ENCODE results near the gene ILKAP. TPM values are rescaled to one million over a fixed set of nuclear protein-coding genes. Genes with fewer than 3 reads are reported as not detected.

The ILKAP gene
- total RNA-seq, 3 donors from 2014 or later = 31.4 to 43.9 (median 38.3) TPM

GRCh38 chr2:238140721-238141540 lies 62.6 kb downstream of the ILKAP start:
- Histone ChIP-seq H3K27me3 (no peaks in the 10 kb centered on the region), H3K9me3 (no peaks in the 10 kb centered on the region), H3K4me3 (no peak overlapping the region), H3K27ac (no peak overlapping the region), H3K36me3 (no peaks in the 10 kb centered on the region), H3K4me1 (no peaks in the 10 kb centered on the region)
- intact Hi-C loops (cut with DNase I; ENCODE audit: low total_unique reads) = no loop called here
- TF ChIP-seq POLR2AphosphoS5 (IDR thresholded peaks at IDR 0.05) = no peak
- TF ChIP-seq CTCF (IDR thresholded peaks at IDR 0.05) = no peak
- TF ChIP-seq POLR2A (IDR thresholded peaks at IDR 0.05) = no peak
- DNase-seq (ENCODE audit: low spot score in 2 of 2) = no peak

- no peaks in the 10 kb centered on the region for H3K4me1 ChIP-seq
- H3K36me3 ChIP-seq = no peaks in the 10 kb centered on the region
- H3K4me3 ChIP-seq = no peak overlapping the region
- intact Hi-C loops (cut with DNase I; ENCODE audit: low total_unique reads) = no loop called here
- no peaks in the 10 kb centered on the region for H3K9me3 ChIP-seq
- no peak overlapping the region for H3K27ac ChIP-seq
- DNase-seq (ENCODE audit: low spot score in 2 of 2) = no peak
- TF ChIP-seq CTCF (IDR thresholded peaks at IDR 0.05) = no peak
- TF ChIP-seq POLR2A (IDR thresholded peaks at IDR 0.05) = no peak
- TF ChIP-seq POLR2AphosphoS5 (IDR thresholded peaks at IDR 0.05) = no peak
- no peaks in the 10 kb centered on the region for H3K27me3 ChIP-seq
Measured at GRCh38 chr2:238140040-238140439, 63.5 kb downstream of the ILKAP start.

GRCh38 chr2:238139196-238140039 lies 64.1 kb downstream of the ILKAP start:
- Histone ChIP-seq H3K4me3 (peak overlapping the region; percentile 6 to 23 (median 7)), H3K27ac (no peak overlapping the region), H3K27me3 (no peaks in the 10 kb centered on the region), H3K4me1 (no peaks in the 10 kb centered on the region), H3K9me3 (no peaks in the 10 kb centered on the region), H3K36me3 (no peaks in the 10 kb centered on the region)
- intact Hi-C loops (cut with DNase I; ENCODE audit: low total_unique reads) = no loop called here
- TF ChIP-seq POLR2A (IDR thresholded peaks at IDR 0.05) (no peak), CTCF (IDR thresholded peaks at IDR 0.05) (no peak), POLR2AphosphoS5 (IDR thresholded peaks at IDR 0.05) (no peak)
- no peak for DNase-seq (ENCODE audit: low spot score in 2 of 2)

GRCh38 chr2:238138331-238139195 lies 64.9 kb downstream of the ILKAP start, which contains the start of gene KLHL30:
Gene KLHL30 (plus strand): TSS chr2:238138668. CDS start chr2:238140755, 2,087 bp downstream.
- no peaks in the 10 kb centered on the region for H3K36me3 ChIP-seq
- H3K27me3 ChIP-seq = no peaks in the 10 kb centered on the region
- no peak for DNase-seq (ENCODE audit: low spot score in 2 of 2)
- H3K9me3 ChIP-seq = no peaks in the 10 kb centered on the region
- TF ChIP-seq POLR2AphosphoS5 (IDR thresholded peaks at IDR 0.05) (no peak), CTCF (IDR thresholded peaks at IDR 0.05) (no peak), POLR2A (IDR thresholded peaks at IDR 0.05) (no peak)
- intact Hi-C loops (cut with DNase I; ENCODE audit: low total_unique reads) = no loop called here
- no peaks in the 10 kb centered on the region for H3K4me1 ChIP-seq
- peak within 1 kb of the TSS in 1 of 2 donors; percentile 19 for H3K27ac ChIP-seq
- peak within 1 kb of the TSS; percentile 6 to 23 (median 7) for H3K4me3 ChIP-seq
